ENCODE results near the gene DAB2IP.

DNA sequence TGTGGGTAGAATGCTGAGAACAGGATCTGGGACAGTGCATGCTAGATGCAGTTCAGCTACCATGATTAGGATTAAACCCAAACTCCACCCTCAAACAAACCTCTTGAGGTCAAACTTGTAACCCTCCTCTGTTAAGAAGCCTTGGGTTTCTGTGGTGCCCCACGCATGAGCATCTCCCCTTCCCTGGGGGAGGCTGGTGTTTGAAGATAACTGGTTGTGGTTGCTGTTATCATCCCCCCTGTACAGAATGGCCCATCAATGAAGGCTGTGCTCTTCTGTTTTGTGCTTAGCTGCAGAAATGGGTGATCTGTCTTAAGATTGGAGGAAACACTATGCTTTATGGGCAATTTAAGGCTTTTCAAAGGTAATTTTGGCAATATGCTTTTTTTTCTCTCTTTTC lies 4.4 kb upstream of the DAB2IP start:
- TF ChIP-seq, protein P1, sequence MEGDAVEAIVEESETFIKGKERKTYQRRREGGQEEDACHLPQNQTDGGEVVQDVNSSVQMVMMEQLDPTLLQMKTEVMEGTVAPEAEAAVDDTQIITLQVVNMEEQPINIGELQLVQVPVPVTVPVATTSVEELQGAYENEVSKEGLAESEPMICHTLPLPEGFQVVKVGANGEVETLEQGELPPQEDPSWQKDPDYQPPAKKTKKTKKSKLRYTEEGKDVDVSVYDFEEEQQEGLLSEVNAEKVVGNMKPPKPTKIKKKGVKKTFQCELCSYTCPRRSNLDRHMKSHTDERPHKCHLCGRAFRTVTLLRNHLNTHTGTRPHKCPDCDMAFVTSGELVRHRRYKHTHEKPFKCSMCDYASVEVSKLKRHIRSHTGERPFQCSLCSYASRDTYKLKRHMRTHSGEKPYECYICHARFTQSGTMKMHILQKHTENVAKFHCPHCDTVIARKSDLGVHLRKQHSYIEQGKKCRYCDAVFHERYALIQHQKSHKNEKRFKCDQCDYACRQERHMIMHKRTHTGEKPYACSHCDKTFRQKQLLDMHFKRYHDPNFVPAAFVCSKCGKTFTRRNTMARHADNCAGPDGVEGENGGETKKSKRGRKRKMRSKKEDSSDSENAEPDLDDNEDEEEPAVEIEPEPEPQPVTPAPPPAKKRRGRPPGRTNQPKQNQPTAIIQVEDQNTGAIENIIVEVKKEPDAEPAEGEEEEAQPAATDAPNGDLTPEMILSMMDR (conservative IDR thresholded peaks at IDR 0.05) = no peak
- no peak for TF ChIP-seq ZFX (IDR thresholded peaks at IDR 0.05)
